GM23338 (cell line): ENCODE data around the gene FAM50A. TPM values are rescaled to one million over a fixed set of nuclear protein-coding genes. Genes with fewer than 3 reads are reported as not detected.

Source experiments
- ATAC-seq: fragments of 200-7000 bp; cut with Tn5 transposase; 3 replicates; pipeline ENCODE4 v1.9.1; 2020
- DNase-seq: peaks from one replicate; pipeline ENCODE4 v3.0.0-alpha.2; 2015; ENCODE audit warnings: low spot score
- H2AFZ ChIP-seq: fragments of 200-600 bp; sonication (generic); 2 replicates; pipeline ENCODE4 v1.8.0; 2016; ENCODE audit warnings: antibody characterized with exemption, mild to moderate bottlenecking, moderate library complexity
- H3F3A ChIP-seq: fragments of 200-600 bp; sonication (generic); replicated peaks from 2 replicates; pipeline ENCODE4 v1.8.0; 2017; ENCODE audit warnings: antibody characterized with exemption, mixed run types, low read depth
- H3K27ac ChIP-seq: fragments of 200-600 bp; sonication (generic); 2 replicates; pipeline ENCODE4 v1.6.1; 2016; ENCODE audit warnings: low read depth
- H3K27me3 ChIP-seq: fragments of 200-600 bp; sonication (generic); 2 replicates; pipeline ENCODE4 v1.8.0; 2016; ENCODE audit warnings: mild to moderate bottlenecking, mixed run types, moderate library complexity; ENCODE audit not compliant: insufficient read depth
- H3K36me3 ChIP-seq: fragments of 200-600 bp; sonication (generic); 2 replicates; pipeline ENCODE4 v1.8.0; 2016; ENCODE audit warnings: mild to moderate bottlenecking; ENCODE audit not compliant: insufficient read depth
- H3K4me1 ChIP-seq: fragments of 200-600 bp; sonication (generic); 2 replicates; pipeline ENCODE4 v1.8.0; 2016; ENCODE audit warnings: mild to moderate bottlenecking, moderate library complexity; ENCODE audit not compliant: insufficient read depth
- H3K4me2 ChIP-seq: fragments of 200-600 bp; sonication (generic); 2 replicates; pipeline ENCODE4 v1.7.1; 2017; ENCODE audit warnings: mixed run types
- H3K4me3 ChIP-seq: fragments of 200-600 bp; sonication (generic); 2 replicates; pipeline ENCODE4 v1.6.1; 2016; ENCODE audit warnings: mixed run types
- H3K79me2 ChIP-seq: fragments of 200-600 bp; sonication (generic); replicated peaks from 2 replicates; pipeline ENCODE4 v1.8.0; 2017; ENCODE audit warnings: mild to moderate bottlenecking; ENCODE audit not compliant: insufficient read depth
- H3K9me2 ChIP-seq: fragments of 200-600 bp; sonication (generic); 2 replicates; pipeline ENCODE4 v1.8.0; 2017; ENCODE audit not compliant: insufficient read depth
- H4K20me1 ChIP-seq: fragments of 200-600 bp; sonication (generic); replicated peaks from 2 replicates; pipeline ENCODE4 v1.8.0; 2017; ENCODE audit warnings: mild to moderate bottlenecking; ENCODE audit not compliant: insufficient read depth
- H3K27ac Mint-ChIP-seq: 2 replicates; pipeline ENCODE4 v1.8.0; 2020; ENCODE audit warnings: inconsistent platforms, mild to moderate bottlenecking, moderate library complexity, mixed read lengths
- H3K27me3 Mint-ChIP-seq: 3 replicates; pipeline ENCODE4 v1.8.0; 2022; ENCODE audit warnings: low read depth, mild to moderate bottlenecking, moderate library complexity, mixed read lengths, inconsistent platforms; ENCODE audit not compliant: insufficient read depth, poor library complexity
- H3K36me3 Mint-ChIP-seq: 3 replicates; pipeline ENCODE4 v1.8.0; 2021; ENCODE audit warnings: low read depth, mild to moderate bottlenecking, inconsistent platforms, moderate library complexity, mixed read lengths
- H3K4me1 Mint-ChIP-seq: 3 replicates; pipeline ENCODE4 v1.8.0; 2020; ENCODE audit warnings: mild to moderate bottlenecking, inconsistent platforms, mixed read lengths
- H3K4me3 Mint-ChIP-seq: 3 replicates; pipeline ENCODE4 v1.8.0; 2021; ENCODE audit warnings: moderate library complexity, mild to moderate bottlenecking, inconsistent platforms, mixed read lengths
- H3K9me3 Mint-ChIP-seq: 3 replicates; pipeline ENCODE4 v1.8.0; 2020; ENCODE audit warnings: moderate library complexity, mild to moderate bottlenecking, inconsistent platforms, mixed read lengths
- CREB1 ChIP-seq: fragments of 250-450 bp; sonication (Bioruptor Pico); IDR thresholded peaks from 2 replicates; pipeline ENCODE4 v1.5.0; 2020; ENCODE audit warnings: low read depth, mild to moderate bottlenecking, moderate library complexity
- CTCF ChIP-seq, 2 experiments: fragments of 200-600 bp in 1 of 2; sonication (generic) in 1 of 2; conservative IDR thresholded peaks; 2 replicates each; pipeline versions ENCODE4 v1.5.1 to v1.6.1; 2016 to 2017; ENCODE audit warnings: antibody characterized with exemption in 2 of 2, low read depth in 2 of 2, mild to moderate bottlenecking in 2 of 2, moderate library complexity in 1 of 2
- ETS1 ChIP-seq: IDR thresholded peaks from 2 replicates; pipeline ENCODE4 v1.6.1; 2016; ENCODE audit warnings: antibody characterized with exemption
- EZH2 ChIP-seq: fragments of 200-600 bp; sonication (generic); IDR thresholded peaks from one replicate; pipeline ENCODE4 v1.8.0; 2017; ENCODE audit warnings: antibody characterized with exemption, mild to moderate bottlenecking, low read depth; ENCODE audit not compliant: unreplicated experiment
- EZH2phosphoT487 ChIP-seq: fragments of 200-600 bp; sonication (generic); IDR thresholded peaks from one replicate; pipeline ENCODE4 v1.8.1; 2018; ENCODE audit warnings: antibody characterized with exemption; ENCODE audit not compliant: unreplicated experiment
- JUNB ChIP-seq: IDR thresholded peaks from one replicate; pipeline ENCODE4 v1.6.1; 2016; ENCODE audit warnings: antibody characterized with exemption; ENCODE audit not compliant: unreplicated experiment
- NANOG ChIP-seq: IDR thresholded peaks from 2 replicates; pipeline ENCODE4 v1.6.1; 2016; ENCODE audit warnings: antibody characterized with exemption, borderline replicate concordance
- POLR2AphosphoS5 ChIP-seq: IDR thresholded peaks from 2 replicates; pipeline ENCODE4 v1.6.1; 2016; ENCODE audit warnings: antibody characterized with exemption, low read depth
- REST ChIP-seq: IDR thresholded peaks from one replicate; pipeline ENCODE4 v1.6.1; 2018; ENCODE audit warnings: antibody characterized with exemption; ENCODE audit not compliant: unreplicated experiment
- STAT1 ChIP-seq: IDR thresholded peaks from one replicate; pipeline ENCODE4 v1.6.1; 2016; ENCODE audit warnings: antibody characterized with exemption; ENCODE audit not compliant: unreplicated experiment
- ZNF114 ChIP-seq: fragments of 250-450 bp; sonication (Bioruptor Pico); IDR thresholded peaks from 2 replicates; pipeline ENCODE4 v1.5.0; 2020; ENCODE audit warnings: mild to moderate bottlenecking, moderate library complexity
- ZNF331 ChIP-seq: fragments of 250-450 bp; sonication (Bioruptor Pico); IDR thresholded peaks from 2 replicates; pipeline ENCODE4 v1.5.0; 2020; ENCODE audit warnings: low read depth, mild to moderate bottlenecking, moderate library complexity
- ZNF462 ChIP-seq: fragments of 250-450 bp; sonication (Bioruptor Pico); IDR thresholded peaks from 2 replicates; pipeline ENCODE4 v1.5.0; 2020; ENCODE audit warnings: mild to moderate bottlenecking, moderate library complexity
- polyA plus RNA-seq: library from polyadenylated mRNA; unstranded; fragments of >200 nt; fragmentation: Nextera tagmentation; extraction: Ambion mirVana; gene quantifications from 2 replicates; pipeline ENCODE4 v1.2.1, GENCODE V29; 2016
- total RNA-seq: library from RNA; depleted of rRNA; stranded (reverse); fragments of >200 nt; shearing (Covaris generic); gene quantifications from 2 replicates; pipeline ENCODE4 v1.2.3, GENCODE V29; 2014

Gene FAM50A
- total and polyA plus RNA-seq, 2 experiments from 2014 or later, result 23.9 to 77.6 TPM

GRCh38 chrX:154458116-154458953, 14.4 kb downstream of the FAM50A start, which contains the start of gene PLXNA3:
Gene PLXNA3, plus strand, starts transcription at chrX:154458281. Its CDS starts 1,903 bp downstream, at chrX:154460184.
- H3K27ac Mint-ChIP-seq, result no peak within 1 kb of the TSS; the same call in 1 of the 2 replicates
- Histone ChIP-seq H3K36me3 (no peaks in the 10 kb centered on the region), H3K4me1 (no peaks in the 10 kb centered on the region), H3F3A (no peaks in the 10 kb centered on the region), H3K4me2 (peak within 1 kb of the TSS; percentile 76), H4K20me1 (no peaks in the 10 kb centered on the region), H3K27ac (no peak within 1 kb of the TSS), H2AFZ (no peak within 1 kb of the TSS), H3K4me3 (peak within 1 kb of the TSS; percentile 59), H3K9me2 (no peaks in the 10 kb centered on the region), H3K27me3 (no peaks in the 10 kb centered on the region; the same call in 1 of the 2 replicates), H3K79me2 (no peaks in the 10 kb centered on the region)
- no peaks in the 10 kb centered on the region for H3K9me3 Mint-ChIP-seq
- H3K27me3 Mint-ChIP-seq, result peaks cover 6% of the 10 kb centered on the region
- ATAC-seq, result peak; percentile 44
- peak; percentile 46 for DNase-seq
- peak within 1 kb of the TSS; percentile 82 for H3K4me3 Mint-ChIP-seq
- H3K36me3 Mint-ChIP-seq, result peaks cover 13% of the 10 kb centered on the region; the same call in 2 of the 3 replicates
- no peaks in the 10 kb centered on the region; the same call in 2 of the 3 replicates for H3K4me1 Mint-ChIP-seq
- TF ChIP-seq REST (no peak), JUNB (no peak), ETS1 (no peak), EZH2 (no peak), ZNF462 (CRISPR knock-in tag) (no peak), NANOG (no peak), ZNF114 (CRISPR knock-in tag) (no peak), POLR2AphosphoS5 (no peak), STAT1 (no peak), ZNF331 (CRISPR knock-in tag) (no peak), CTCF (conservative IDR thresholded peaks at IDR 0.05; ENCODE audit: low read depth in 2 of 2) (no peak), CREB1 (CRISPR knock-in tag) (no peak), EZH2phosphoT487 (no peak)
